ENCODE measurements around the gene SNTB2. TPM values are rescaled to one million over a fixed set of nuclear protein-coding genes. Genes with fewer than 3 reads are reported as not detected.

The SNTB2 gene
- total and polyA plus RNA-seq, 2 of the 4 experiments (the other 2 are of a cell fraction), result 23.5 to 47.5 TPM

DNA sequence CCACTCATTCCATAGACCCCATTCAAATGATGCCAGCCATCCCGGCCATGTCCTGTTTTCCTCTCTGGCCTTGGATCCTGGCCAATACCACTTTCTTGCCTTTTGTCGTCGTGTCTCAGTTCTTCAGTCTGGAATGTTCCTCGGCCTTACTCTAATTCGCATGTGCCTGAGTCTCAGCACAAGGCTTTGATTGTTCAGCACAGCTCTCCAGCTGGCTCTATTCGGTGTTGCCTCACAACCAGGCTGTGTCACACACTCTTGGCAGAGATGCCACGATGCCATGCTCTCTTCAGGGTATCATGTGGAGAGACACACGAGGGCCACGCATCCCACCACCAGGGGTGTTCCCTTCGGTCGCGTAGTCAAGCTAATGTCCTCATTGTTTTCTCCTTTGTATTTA, 122.4 kb downstream of the SNTB2 start:
- H4K8ac ChIP-seq (ENCODE audit: low read depth in 2 of 2, low read length in 2 of 2), result no peak overlapping the region
- intact Hi-C loops (cut with micrococcal nuclease), result no loop called here
- peaks cover 6% of the 10 kb centered on the region; the same call in 1 of the 2 replicates for H3K9me1 ChIP-seq (ENCODE audit: insufficient read depth, low read length)
- H2BK15ac ChIP-seq (ENCODE audit: low read depth, low read length), result no peak overlapping the region
- no peak overlapping the region for H3K56ac ChIP-seq (ENCODE audit: extremely low read depth, insufficient read depth, low read length)
- H2AK5ac ChIP-seq (ENCODE audit: low read depth, low read length), result no peak overlapping the region; the same call in 1 of the 2 replicates
- H3K4me1 ChIP-seq (ENCODE audit: control insufficient read depth, insufficient read depth, low read length), result peaks cover 4% of the 10 kb centered on the region
- H2BK120ac ChIP-seq (ENCODE audit: low read depth, low read length), result no peak overlapping the region
- H3K9me3 ChIP-seq (ENCODE audit: control insufficient read depth, insufficient read depth, low read length), result no peaks in the 10 kb centered on the region
- WGBS, 2 experiments (ENCODE audit: extremely low coverage in 2 of 2, insufficient read length in 1 of 2), result 65% methylated on average over 7 of the region's 12 CpGs; no CpG with 5 or more reads in 1 of the 2 experiments
- peaks cover 18% of the 10 kb centered on the region for H4K20me1 ChIP-seq (ENCODE audit: insufficient read depth, low read length)
- H4K91ac ChIP-seq (ENCODE audit: insufficient read depth, low read depth, low read length), result no peak overlapping the region
- H3K14ac ChIP-seq (replicated peaks; ENCODE audit: low read depth, low read length), result no peak overlapping the region
- no peak overlapping the region for H4K5ac ChIP-seq (ENCODE audit: low read depth, low read length)
- ChIA-PET CTCF (no interaction called here), POLR2A (ENCODE audit: unreplicated experiment) (no interaction called here)
- no peak overlapping the region for H2BK5ac ChIP-seq (ENCODE audit: low read depth, low read length, poor library complexity, severe bottlenecking)
- no peak overlapping the region for H3K27ac ChIP-seq (ENCODE audit: insufficient read depth, low read length)
- H2AFZ ChIP-seq (replicated peaks; ENCODE audit: low read length, poor library complexity), result no peak overlapping the region
- H3K23ac ChIP-seq (ENCODE audit: low read depth, low read length), result no peak overlapping the region
- peaks cover 8% of the 10 kb centered on the region; the same call in 1 of the 2 replicates for H3K36me3 ChIP-seq (ENCODE audit: control insufficient read depth, insufficient read depth, low read length)
- in situ Hi-C loops (cut with MboI; ENCODE audit: low sequenced_read_pairs), result no loop called here
- H3K4me2 ChIP-seq (ENCODE audit: low read depth, low read length), result no peak overlapping the region
- ATAC-seq (ENCODE audit: low read depth) (no peak), DNase-seq (no peak)
- TF ChIP-seq RFX5 (IDR thresholded peaks at IDR 0.05; ENCODE audit: low read depth, low read length), result no peak
- H3K27me3 ChIP-seq (ENCODE audit: control insufficient read depth, insufficient read depth, low read length), result no peaks in the 10 kb centered on the region
- H3K4ac ChIP-seq (ENCODE audit: low read depth, low read length), result no peak overlapping the region
- no peak overlapping the region for H3K18ac ChIP-seq (ENCODE audit: low read depth, low read length)
- dilution Hi-C loops (cut with HindIII; ENCODE audit: low sequenced_read_pairs, unreplicated experiment), result no loop called here
- H2BK20ac ChIP-seq (ENCODE audit: low read depth, low read length), result no peak overlapping the region
- no peak overlapping the region for H3K9ac ChIP-seq (ENCODE audit: low read depth, low read length)
- no TSS peak for BruUV-seq (replicated peaks)
- H3K4me3 ChIP-seq (ENCODE audit: insufficient read depth, low read depth, low read length), result no peak overlapping the region
- H2AK9ac ChIP-seq (replicated peaks; ENCODE audit: low read depth, low read length, poor library complexity), result peak overlapping the region; percentile 9
- peaks cover 8 to 28% of the 10 kb centered on the region in 2 experiments for H3K79me1 ChIP-seq (ENCODE audit: low read depth in 1 of 2, low read length in 2 of 2)

All from IMR-90 (cell line).